GM18502 (cell line): ENCODE measurements around the gene GRIK4.

Experiments
- ATAC-seq: cut with Tn5 transposase; IDR thresholded peaks from one replicate; pipeline ENCODE4 v1.9.1; 2021; ENCODE audit warnings: mild to moderate bottlenecking; ENCODE audit not compliant: unreplicated experiment, poor library complexity

GRIK4 gene

DNA sequence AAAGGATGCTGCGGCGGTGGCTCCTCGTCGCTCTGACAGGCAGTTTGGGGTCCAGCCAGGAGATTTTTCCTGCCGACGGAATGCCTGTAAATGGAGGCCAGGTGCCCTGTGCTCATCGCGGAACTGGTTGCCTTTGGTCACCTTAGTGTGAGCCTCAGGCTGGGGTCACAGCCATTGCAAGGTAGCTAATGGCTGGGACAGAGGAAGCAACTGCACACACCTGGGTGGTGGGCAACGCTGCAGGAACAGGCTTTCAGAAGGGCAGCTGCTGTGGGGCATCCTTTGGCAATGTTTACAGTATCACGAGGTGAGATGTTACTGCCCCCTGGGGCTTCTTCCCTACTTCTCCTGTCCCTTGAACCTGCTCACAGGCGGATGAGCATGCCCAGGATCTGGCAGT is 205.5 kb downstream of the GRIK4 start:
- ATAC-seq = no peak

DNA sequence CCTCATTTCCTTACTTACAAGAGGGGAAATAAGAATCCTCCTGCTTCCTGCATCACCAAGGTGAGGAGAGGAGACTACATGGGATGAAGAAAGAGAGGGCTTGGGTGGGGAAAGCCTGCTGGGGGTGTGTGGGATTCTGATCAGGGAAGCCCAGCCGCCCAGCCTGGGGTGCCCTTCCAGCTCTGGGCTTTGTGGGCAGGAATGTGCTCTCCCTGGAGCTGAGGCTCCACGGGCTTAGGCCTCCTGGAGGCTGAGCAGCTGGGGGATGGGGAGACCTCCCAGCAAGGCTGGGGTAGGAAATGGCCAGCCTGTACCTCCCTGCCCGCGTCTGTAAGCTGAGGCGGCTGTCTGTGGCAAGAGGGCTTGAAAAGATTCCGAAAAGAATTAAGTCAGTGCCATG is 206.1 kb downstream of the GRIK4 start:
- ATAC-seq = no peak

DNA sequence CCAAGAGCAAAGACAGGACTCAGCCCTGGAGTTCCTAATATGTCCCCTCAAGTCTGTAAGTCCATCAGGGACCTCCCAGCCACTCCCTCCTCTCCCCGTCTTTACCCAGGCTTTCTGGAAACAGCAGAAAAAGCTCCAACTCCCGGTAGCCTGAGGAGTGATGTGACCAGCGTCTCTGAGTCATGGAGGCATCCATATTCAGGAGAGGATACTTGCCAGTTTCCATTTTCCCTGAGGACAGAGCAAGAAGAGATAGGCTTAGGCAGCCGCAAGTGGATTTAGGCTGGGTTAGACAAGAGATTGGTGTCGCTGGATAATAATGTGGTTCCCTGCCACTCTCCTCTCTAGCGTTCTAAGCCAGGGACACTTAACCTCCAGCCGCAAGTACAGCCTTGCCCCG is 206.6 kb downstream of the GRIK4 start:
- no peak for ATAC-seq

DNA sequence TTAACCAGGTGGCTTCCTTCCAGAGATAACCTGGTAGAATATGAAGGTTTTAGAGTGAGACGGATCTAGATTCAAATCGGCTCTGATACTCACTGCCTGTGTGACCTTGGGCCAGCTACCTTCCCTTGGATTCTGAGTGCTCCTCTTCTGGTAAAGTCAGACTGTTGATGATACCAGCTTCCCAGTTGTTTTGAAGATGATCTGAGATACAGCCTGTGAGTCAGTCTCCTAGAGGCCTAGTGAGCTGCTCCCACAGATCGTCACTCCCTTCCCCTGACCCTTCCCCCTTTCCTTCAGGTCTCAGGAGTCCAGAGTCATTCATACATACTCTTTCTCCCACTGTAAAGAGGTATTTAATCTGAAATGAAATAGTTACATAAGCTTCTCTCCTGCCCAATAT is 207.8 kb downstream of the GRIK4 start:
- ATAC-seq = no peak

DNA sequence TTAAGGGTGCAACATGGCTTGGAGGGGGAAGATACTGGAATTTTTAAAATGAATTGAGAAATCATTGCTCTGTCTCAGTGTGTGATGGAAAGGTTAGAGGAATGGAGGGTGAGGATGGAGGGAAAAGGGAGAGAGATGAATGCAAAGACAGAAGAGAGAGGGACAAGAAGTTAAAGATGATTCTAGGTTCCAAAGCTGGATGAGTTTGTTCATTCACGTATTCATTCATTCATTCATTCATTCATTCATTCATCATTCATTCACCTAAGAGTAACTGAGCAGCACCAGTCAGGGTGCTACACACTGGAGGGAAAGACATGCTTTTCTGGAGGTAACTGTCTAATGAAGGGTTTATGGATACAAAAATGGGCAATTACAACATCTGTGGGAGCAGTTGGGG is 209.2 kb downstream of the GRIK4 start:
- ATAC-seq = no peak

DNA sequence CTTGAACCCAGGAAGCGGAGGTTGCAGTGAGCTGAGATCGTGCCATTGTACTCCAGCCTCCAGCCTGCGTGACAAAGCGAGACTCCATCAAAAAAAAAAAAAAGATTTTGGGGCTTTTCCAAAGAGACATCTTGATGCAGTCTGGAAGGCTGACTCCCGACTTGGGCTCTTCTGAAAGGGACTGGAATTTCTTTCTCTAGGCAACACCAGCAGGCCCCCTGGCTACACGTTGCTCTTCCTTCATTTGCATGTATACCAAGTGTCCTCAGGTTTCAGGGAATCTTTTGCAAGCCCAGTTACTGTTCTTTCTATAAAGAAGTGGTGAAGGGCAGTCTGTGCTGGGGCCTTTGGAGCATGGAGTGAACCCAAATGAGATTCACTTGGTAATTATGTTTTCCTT is 211.0 kb downstream of the GRIK4 start:
- no peak for ATAC-seq

DNA sequence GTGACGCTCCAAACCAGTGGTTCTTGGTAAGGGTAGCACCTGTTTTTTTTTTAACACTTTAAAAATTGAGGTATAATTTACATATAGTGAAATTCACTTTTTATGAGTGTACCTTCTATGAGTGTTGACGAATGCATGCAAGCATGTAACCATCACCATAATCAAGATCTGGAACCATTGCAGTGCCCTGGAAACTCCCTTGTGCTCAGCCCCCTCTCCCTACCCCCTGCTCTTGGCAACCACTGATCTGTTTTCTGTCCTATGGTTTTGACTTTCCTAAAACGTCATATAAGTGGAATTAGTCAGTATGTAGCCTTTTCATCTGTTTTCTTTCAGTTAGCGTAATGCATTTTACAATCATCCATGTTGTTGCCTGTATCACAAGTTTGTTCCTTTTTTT is 212.2 kb downstream of the GRIK4 start:
- no peak for ATAC-seq

DNA sequence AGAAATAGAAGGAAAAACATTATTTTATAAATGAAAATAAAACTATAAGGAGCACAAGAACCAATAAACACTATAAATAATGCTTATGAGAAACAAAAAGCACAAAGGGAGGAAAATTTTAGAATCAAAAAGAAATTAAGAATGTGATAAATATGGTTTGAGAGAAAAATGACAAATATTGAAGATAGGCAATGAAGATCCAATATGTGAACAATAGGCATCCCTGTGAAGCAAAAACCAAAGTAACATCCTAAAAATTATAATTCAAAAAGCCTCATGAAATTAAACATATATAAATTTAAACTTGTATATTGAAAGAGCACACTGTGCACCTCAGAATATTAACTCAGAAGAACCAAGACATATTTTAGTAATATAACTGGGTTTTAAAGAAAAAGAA is 216.2 kb downstream of the GRIK4 start:
- ATAC-seq = no peak

DNA sequence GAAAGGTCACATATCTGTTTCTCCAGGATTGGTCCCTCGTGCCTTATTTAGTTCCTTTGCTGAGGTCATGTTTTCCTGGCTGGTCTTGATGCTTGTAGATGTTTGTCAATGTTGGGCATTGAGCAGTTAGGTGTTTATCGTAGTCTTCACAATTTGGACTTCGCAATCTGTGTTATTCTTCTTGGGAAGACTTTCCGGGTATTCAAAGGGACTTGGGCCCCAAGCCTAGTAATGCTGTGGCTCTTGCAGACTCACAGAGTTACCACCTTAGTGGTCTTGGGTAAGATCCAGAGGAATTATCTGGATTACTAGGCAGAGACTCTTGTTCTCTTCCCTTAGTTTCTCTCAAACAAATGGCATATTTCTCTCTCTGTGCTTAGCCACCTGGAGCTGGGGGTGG is 223.5 kb downstream of the GRIK4 start:
- ATAC-seq = no peak

DNA sequence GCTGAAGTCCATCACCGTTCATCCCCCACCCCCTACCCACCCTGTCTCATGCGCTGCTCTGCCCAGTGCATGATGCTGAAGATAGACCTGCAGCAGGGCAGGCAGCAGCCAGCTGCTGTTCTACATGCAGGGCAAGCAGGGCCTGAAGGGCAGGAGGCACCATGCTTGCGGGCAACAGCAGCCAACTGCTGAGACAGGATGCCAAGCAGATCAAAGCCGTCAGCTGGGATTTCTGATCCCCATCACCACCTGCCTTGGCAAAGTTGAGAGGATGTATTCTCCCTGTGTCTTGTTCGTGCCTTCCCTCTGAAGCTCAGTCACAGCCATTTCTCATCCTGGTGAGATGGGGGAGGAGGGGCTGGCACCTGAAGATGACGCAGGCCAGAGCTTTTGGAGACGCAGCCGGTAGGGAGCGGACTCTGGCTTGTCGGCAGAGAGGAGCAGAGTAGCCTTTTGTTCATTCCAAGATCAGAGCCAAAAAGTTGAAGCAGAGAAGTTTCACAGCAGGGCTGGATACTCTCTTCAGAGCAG is 227.0 kb downstream of the GRIK4 start:
- no peak for ATAC-seq

DNA sequence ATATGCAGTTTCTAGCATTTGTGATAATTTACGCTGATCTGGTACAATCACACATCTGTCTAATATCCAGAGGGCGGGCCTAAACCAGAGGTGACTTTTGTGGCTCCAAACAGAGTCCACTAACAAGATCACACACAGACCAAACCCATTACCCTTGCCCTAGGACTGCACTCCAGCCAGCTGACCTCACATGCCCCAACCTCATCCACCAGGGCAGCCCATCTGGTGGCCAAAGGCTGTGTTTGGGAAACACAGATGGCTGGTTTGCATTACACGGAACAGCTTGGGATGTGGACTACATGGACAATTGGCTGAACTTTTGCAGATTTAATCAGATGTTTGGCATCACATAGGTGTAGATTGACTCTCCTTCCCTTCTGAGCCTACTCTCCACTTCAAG is 228.2 kb downstream of the GRIK4 start:
- no peak for ATAC-seq

DNA sequence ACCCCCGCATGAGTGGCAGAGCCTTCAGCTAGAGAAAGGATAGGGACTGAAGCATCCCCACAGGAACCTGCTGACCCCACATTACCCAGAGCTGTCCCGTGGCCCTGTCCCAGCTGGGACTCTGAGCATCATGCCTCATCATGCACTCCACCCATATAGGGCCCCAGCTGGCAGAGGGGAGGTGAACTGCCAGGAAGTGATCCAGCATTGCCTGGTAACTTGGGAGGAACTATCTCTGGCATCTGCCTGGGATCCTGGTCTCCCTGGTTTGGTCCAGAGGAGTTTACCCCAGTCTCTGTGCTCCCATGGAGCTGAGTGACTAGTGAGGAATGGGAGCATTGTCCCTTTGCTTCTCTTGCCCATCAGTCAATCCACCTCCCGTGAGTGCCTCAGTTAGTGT is 228.8 kb downstream of the GRIK4 start:
- ATAC-seq = no peak

DNA sequence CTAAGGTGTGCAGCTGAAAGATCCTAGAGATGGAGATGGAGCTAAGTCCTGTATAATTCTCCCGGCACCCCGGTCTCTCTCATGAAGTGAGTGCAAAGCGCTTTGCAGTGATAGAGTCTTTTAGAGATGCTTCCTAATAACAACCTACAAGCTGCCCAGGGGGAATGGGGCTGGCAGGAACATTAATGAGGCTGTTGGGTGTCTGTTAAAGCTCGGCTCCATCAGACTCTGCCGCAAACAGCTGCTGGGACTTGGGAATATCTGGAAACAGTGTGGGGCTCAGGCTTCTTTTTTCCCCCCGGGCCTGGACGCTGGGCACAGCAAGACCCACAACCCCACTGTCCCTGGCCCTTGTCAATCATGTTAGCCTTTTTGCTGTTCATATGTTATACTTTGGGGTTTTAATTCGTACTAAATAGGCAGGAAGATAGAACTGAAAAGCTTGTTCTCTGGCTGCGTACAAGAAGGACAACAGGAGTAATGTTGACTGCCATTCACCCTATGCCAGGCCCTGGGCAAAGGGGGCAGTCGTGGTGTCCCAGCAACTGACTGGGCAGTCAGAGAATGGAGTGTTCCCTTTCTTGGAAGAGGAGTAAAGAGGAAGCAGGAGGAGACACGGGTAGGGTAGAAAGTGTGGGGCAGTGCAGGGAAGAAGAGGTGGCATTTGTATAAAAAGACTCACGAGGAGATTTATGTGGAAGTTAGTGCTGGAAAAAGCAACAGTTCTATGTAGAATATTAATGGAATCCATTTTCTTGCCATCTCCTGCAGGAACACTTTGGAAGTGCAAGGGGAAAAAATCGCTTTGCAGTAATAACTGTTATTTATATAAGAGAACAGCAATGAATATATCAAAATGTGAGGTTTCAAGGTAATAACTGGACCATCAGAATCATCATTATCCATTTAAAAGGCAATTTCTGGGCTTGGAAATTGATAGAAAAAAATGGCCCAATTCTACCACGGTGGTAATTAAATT is 232.8 kb downstream of the GRIK4 start:
- ATAC-seq = no peak

DNA sequence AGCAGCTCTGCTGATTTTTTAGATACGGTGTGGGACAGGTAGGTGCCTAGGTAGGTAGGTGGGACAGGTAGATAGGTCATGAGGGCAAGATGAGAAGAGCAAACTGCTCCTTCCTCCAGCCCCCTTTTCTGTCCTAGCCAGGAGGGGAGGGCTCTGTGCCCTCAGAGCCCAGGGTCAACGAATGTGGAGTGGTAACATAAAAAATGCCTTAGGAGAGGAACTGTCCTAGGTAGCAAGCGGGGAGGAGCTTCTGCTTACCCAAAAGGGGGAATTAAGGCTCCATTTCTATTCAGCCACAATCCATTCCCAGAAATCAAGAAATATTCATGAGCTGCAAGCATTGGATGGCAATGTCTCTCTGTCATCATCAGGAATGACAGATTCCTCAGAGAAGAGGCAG is 234.8 kb downstream of the GRIK4 start:
- ATAC-seq = no peak

DNA sequence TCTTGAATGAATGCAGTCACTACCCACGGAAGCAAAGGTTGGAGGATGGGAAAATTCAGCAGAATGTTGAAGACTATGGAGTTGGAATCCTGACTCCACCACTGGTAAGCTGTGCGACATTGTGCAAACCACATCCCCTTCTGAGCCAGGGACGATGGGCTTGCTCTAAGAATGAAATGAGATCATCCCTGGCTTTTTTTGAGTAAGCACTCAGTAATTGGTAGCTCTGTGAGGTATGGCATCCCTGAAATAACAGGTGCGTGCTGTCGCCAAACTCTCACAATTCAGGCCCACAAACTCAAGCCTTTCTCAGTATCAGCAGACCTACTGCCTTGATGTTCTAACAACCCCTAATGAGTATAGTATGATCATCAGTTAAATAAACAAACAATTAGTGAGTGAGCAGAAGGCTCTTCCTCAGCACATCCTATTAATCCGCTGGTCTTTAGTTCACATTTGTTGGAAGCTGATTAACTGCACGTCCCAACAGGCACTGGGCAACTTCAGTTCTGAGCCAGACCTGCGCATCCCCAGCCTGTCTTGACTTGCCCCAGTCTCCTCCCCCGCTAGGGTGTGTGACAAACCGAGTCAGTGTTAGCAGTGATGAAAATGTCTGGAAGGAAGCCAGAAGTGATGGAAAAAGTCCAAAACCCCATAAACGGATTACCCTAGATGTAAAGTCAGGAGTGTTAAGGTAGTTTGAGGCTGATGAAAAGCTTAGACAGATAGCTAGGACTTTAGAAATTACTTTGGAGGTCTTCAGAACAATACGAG is 235.5 kb downstream of the GRIK4 start:
- ATAC-seq = no peak

DNA sequence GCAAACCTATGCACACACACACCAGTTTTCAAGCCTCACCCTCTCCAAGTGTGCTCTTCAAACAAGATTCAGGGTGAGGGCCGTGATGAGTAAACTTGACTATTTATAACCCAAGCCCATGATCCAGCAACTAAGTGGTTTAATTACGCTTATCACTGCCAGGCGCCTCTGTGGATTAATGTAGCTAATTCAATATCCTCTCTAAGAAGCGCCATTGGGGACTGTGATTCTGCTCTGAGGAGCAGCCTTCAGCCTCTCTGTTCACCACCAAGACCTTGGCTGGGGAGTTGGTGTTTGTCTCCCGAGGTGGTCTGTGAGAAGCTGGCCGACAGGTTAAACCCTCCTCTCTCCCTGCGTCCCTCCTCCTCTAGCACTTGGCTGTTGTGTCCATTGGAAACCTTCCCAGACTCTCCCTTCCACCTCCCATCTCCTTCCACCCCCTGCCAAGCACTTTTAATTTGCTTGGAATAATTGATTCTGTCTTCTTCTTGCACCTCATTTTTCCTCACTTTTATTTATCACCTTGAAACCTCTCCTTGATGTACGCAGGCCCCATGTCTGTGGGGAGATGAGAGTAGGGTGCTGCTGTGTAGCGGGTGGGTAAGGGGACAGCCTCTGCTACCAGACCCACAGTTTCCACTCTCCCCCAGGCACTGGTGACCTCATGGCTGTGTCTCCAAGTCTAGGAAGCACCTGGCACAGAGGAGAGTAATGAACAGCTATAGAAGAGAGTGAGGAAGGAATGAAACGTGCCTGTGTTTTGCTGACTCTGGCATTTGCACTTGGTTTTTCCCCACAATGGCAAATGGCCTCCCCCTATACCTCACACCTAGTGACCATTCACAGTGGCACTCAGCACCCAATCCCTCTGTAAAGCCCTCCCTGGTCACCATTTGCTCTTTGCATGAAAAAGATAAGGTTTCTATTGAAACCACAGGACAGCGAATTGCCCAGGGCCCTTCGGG is 236.6 kb downstream of the GRIK4 start:
- ATAC-seq = no peak

DNA sequence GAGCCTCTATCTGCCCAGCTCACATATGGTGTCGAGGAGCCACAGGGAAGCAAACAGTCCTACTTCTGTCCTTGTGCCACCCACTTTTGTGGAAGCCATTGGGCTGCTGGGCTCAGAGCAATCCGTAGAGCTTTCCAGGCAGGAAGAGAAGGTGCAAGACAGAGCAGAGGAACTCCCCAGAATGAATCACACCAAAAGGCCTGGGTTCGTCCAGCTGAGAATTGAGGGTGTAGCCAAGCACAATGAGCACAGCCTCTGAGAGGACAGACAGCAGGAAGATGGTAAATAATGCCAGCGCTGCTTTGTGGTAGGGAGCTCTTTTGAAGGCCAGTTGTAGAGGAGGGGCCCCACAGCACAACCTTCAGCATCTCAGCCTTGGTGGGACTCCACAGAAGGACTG is 237.8 kb downstream of the GRIK4 start:
- ATAC-seq = no peak

DNA sequence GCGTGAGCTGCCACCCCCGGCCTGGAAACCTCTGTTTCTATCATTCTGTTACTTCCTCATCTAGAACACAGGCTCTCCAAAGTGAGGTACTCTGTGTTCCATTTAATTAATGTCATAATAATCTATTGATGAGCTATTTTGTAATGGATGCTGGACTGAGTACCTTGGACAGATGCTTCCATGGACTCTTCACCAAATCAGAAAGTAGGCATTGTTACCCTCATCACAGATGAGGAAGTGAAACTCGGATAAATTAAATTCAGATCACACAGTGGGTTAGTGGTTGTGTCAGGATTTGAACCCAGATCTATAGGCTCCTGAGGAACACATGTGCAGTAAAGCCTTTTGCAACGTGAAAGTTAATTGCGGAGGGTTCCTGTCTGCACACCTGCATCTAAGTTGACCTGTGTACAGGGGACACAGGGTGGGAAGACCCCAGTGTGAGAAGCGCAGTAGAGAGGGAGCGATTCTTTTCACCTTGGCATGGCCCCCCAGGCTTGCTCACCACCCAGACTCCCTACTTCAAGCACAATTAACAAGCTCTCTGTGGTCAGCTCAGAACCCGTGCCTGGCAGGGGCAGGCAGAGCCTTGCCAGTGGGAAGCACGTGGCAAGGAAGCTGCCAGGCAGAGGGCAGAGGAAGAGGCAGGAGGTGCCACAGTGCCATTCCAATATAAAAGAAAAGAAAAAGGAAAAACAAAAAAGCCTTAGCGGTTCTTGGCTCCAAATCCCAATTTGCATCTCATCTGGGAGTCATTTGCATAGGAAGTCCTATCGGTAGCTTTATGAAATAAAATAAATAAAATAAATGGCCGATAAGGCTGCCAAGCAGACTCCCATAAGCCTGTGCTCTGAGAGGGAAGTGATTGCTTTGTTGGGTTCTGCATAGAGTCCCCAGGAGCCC is 239.3 kb downstream of the GRIK4 start:
- ATAC-seq = no peak

DNA sequence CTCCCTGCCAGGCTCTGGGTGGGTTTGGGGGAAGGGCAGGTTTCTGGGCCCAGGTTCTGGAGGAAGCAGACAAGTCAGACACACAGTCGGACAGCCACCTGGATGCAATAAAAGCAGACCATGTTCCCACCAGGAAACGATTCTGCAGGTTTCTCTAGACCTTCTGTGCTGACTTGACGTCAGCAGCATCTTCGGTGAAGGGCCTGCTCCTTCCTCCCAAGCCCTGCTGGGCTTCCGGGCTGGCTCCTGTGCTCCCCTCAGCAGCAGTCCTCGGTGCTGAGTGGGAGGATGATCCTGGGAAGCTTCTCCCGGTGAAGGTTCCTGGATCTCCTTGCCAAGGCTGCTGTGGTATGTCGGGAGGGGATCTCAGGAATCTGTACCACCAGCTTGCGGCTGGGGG is 240.0 kb downstream of the GRIK4 start:
- ATAC-seq = no peak
